Stimulated activated naive CD4-positive, alpha-beta T cell (primary cell): ENCODE data around the gene ELF4.

Experiments
- DNase-seq, 6 experiments: peaks; one replicate each; lab custom pipeline; 2025; lab: John Stamatoyannopoulos, UW

ELF4 gene

GRCh38 chrX:130083656-130084382 is 26.5 kb downstream of the ELF4 start:
- DNase-seq: peak in 1 of 6 experiments; percentile 14

DNA sequence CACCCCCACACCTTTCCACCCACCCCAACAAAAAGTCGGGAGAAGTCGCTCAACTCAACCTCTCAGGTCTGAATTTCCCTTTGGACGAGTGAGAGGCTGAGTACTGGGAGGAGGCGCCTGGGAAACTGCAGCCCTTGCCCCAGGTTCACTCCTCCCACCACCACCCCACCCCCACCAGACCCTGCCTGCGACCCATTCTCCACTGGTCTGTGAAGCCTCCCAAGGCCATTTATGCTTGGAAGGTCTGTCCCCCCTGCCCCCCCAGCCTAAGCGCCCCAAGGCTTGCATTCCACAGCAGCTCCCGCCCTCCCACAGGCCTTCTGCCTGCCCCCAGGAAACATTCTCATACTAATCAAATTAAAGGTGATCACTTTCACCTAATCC is 27.2 kb downstream of the ELF4 start:
- no peak for DNase-seq

DNA sequence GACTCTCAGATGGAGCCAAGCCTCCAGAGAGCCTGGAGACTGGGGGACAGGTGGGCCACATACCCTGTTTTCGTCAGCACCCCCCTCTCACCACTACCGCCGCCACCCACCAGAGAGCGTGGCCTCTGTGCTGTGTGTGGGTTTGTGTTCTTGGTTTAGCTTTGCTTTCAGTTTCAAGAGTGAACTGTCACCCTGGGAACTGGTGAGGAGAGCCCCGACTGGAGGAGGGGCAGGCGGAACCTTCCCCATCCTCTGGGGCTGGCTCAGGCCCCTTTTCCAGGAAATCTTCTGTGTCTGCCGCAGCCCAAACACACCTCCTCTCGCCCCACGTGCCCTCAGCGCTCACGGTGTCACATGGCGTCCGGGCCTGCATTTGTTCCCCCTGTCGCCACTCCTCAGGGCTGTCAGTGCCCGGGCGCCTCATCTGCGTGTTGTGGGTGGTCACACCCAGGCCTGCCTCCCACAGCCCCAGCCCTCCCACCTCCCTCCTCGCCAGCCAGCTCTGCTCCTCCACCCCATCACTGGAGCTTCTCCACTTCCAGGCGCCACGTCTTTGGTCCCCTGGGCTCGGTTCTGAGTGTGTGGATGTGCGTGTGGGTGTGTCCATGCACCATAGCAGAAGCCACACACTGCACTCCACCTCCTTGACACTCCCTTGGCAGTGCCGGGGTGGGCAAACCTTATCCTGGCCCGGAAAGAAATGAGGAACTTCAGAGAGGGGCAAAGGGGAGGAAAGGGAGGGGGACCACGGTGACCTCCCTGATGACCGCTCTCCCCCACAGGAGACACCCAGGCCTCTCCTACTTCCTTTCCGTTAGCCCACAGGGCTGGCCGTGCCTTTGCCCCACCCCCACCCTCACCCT is 27.8 kb downstream of the ELF4 start:
- peak; percentile 35 to 76 (median 62) for DNase-seq

GRCh38 chrX:130081421-130082045 is 28.8 kb downstream of the ELF4 start:
- DNase-seq: no peak

GRCh38 chrX:130080791-130081367 is 29.4 kb downstream of the ELF4 start:
- no peak for DNase-seq

- DNase-seq: peak; percentile 7 to 70 (median 42)
Observed at GRCh38 chrX:130079824-130080406, 30.4 kb downstream of the ELF4 start.

- no peak for DNase-seq
Observed at GRCh38 chrX:130075777-130076176, 34.5 kb downstream of the ELF4 start.

GRCh38 chrX:130072345-130072740 is 38.0 kb downstream of the ELF4 start:
- DNase-seq: no peak

DNA sequence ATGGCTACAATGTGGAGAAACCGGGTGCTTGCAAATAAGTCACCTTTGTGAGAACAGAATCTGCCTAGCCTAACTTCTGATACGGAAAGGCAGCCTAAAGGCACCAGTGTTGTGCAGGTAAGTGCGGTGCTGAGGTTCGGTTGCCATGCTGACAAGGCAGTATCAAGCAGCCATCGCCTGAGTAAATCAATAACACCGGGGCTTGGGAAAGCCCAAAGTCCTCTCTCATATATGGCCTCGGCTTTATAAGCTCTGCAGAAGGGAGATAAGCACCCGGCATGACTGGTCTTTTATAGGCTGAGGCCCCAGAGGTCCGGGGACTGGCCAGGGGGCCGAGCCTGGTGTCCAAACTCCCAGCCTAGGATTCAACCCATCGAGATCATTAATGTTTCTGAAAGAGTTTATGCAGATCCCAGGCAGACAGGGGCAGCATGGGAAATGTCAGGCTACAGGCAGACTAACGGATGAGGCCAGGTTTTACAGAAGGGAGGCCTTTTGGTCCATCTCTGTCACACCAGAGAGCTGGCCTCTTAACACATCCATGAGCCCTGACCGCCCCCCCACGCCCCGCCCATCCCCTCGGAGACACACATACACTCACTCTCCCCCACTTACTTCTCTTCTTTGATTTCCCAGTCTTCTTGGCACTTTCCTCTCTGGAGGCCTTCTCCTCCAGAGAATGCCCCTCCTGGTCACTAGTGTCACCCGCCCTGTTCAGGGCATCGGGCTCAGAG is 38.5 kb downstream of the ELF4 start:
- DNase-seq: no peak

GRCh38 chrX:130066975-130067615 is 43.2 kb downstream of the ELF4 start:
- no peak for DNase-seq

- peak; percentile 42 to 80 (median 67) for DNase-seq
Observed at GRCh38 chrX:130060122-130061069, 49.9 kb downstream of the ELF4 start.

- DNase-seq: no peak
Observed at GRCh38 chrX:130058652-130059051, 51.6 kb downstream of the ELF4 start.

GRCh38 chrX:130057209-130057608 is 53.1 kb downstream of the ELF4 start:
- DNase-seq: no peak

DNA sequence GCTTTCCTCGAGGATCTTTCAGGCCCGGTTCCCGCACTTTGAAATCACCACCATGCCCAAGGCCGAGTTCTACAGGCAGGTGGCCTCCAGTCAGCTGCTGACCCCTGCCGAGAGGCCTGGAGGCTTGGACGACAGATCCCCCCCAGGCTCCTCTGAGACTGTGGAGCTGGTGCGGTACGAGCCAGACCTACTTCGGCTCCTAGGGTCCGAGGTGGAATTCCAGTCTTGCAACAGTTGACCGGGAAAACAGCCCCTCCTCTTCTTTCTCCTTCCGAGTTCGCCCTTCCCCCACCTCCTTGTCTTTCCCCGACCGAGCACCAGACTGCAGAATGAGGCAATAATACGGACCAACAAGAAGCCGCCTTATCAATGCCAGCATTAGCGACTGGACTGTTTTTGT is 54.4 kb downstream of the ELF4 start:
- no peak for DNase-seq

DNA sequence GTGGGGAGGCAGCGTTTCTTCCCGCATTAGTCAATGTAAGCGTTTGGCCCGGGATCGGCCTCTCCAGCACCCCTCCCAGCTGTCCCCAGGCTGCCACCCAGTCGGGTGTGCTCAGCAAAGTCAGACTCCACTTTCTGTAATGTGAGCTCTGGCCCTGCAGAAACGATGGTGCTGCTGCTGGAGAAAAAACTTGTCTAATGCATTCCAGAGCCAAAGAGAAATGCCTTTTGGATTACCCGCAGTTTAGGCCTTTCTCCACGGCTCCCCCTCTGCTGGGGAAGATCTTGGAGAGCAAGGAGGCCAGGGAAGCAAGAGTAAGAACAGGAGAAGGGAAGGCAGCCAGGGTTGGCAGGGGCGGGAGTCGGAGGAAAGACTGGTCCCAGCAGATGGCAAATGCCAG is 55.2 kb downstream of the ELF4 start:
- DNase-seq: no peak

DNA sequence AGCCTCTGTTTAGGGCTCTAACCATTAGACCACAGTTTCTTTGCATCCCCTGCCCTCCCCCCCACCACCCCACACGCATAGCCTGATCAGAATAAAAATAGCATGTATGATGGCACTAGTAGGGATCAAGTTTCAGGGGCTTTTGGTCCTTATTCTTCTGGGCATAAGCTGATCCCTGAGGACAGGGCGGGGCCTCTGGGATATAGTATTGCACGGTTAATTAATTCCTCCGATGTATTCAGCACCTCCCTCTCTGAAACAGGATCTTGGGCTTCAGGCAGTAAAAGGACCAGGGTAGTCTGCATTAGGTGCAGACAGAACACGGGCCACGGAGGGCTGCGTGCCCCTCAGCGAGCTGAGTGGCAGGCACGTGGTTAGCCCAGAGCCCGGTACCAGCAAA is 57.1 kb downstream of the ELF4 start:
- no peak for DNase-seq

- DNase-seq: no peak
Observed at GRCh38 chrX:130051176-130051845, 59.0 kb downstream of the ELF4 start.

DNA sequence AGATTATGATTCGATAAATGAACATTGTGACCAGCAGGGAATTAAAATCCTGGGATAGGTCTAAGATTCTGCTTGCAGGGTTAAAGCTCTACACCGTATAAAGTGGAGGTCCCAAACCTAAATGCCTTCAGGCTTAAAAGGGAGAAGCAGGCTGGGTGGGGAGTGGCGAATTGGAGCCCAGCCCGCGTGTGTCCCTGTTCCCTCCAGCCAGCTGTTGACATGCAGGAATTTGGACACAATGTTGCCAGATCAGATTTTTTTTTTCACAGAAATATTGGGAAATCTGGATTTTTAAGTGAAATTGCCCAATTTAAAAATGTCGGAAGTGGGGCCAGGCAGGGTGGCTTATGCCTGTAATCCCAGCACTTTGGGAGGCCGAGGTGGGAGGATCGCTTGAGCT is 60.5 kb downstream of the ELF4 start:
- no peak for DNase-seq

DNA sequence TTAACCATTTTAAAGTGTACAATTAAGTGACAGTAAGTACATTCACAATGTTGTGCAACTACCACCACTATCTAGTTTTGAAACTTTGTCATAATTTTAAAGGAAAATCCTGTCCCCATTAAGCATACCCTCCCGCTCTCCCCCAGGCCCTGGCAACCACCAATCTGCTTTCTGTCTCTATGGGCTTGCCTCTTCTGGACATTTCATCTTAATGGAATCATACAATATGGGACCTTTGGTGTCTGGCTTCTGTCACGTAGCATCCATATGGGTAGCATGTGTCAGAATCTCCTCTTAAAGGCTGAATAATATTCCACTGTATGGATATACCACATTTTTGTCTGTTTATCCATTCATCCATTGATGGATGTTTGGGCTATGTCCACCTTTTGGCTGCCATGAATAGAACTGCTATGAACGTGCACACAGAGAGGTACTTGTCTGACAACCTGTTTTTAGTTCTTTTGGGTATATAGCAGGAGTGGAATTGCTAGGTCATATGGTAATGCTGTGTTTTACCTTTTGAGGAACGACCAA is 61.5 kb downstream of the ELF4 start:
- DNase-seq: no peak
